HG03575 (cell line): ENCODE results near the gene EIPR1.
"Not testable (repeated sequence)": the region's sequence is repeated elsewhere in the genome, so short reads cannot be mapped to it uniquely, and the experiment has no call there.

Experiments used
- ATAC-seq: cut with Tn5 transposase; IDR thresholded peaks from one replicate; pipeline ENCODE4 v1.9.1; 2021; ENCODE audit not compliant: unreplicated experiment, insufficient number of reproducible peaks, low FRiP score; ENCODE audit errors: extremely low read depth

Gene EIPR1

GRCh38 chr2:3369340-3370181, 8.1 kb downstream of the EIPR1 start:
- ATAC-seq: not testable (repeated sequence)

- no peak for ATAC-seq
Observed at GRCh38 chr2:3368261-3368722, 9.3 kb downstream of the EIPR1 start.

- ATAC-seq: no peak
Observed at GRCh38 chr2:3365219-3365618, 12.4 kb downstream of the EIPR1 start.

GRCh38 chr2:3361518-3362389, 15.9 kb downstream of the EIPR1 start:
- no peak for ATAC-seq

GRCh38 chr2:3357926-3358325, 19.7 kb downstream of the EIPR1 start:
- no peak for ATAC-seq

- ATAC-seq: not testable (repeated sequence)
Observed at GRCh38 chr2:3357446-3357845, 20.2 kb downstream of the EIPR1 start.

- no peak for ATAC-seq
Observed at GRCh38 chr2:3356799-3357198, 20.8 kb downstream of the EIPR1 start.

GRCh38 chr2:3355951-3356569, 21.6 kb downstream of the EIPR1 start:
- no peak for ATAC-seq

GRCh38 chr2:3354986-3355385, 22.6 kb downstream of the EIPR1 start:
- ATAC-seq: no peak

GRCh38 chr2:3349211-3349693, 28.4 kb downstream of the EIPR1 start:
- ATAC-seq: no peak

GRCh38 chr2:3348767-3349166, 28.9 kb downstream of the EIPR1 start:
- no peak for ATAC-seq

GRCh38 chr2:3345621-3346020, 32.0 kb downstream of the EIPR1 start:
- ATAC-seq: no peak

- no peak for ATAC-seq
Observed at GRCh38 chr2:3344897-3345296, 32.7 kb downstream of the EIPR1 start.

GRCh38 chr2:3343012-3343411, 34.6 kb downstream of the EIPR1 start:
- ATAC-seq: no peak

GRCh38 chr2:3342324-3342723, 35.3 kb downstream of the EIPR1 start:
- no peak for ATAC-seq

GRCh38 chr2:3341336-3341735, 36.3 kb downstream of the EIPR1 start:
- ATAC-seq: no peak

GRCh38 chr2:3340144-3340543, 37.5 kb downstream of the EIPR1 start:
- ATAC-seq: no peak

GRCh38 chr2:3338340-3338739, 39.3 kb downstream of the EIPR1 start:
- no peak for ATAC-seq

- ATAC-seq: no peak
Observed at GRCh38 chr2:3336844-3337243, 40.8 kb downstream of the EIPR1 start.
